Muscle of back (tissue), 11 donors: ENCODE measurements around the gene FIGN. TPM values are rescaled to one million over a fixed set of nuclear protein-coding genes. Genes with fewer than 3 reads are reported as not detected.
A peak's percentile ranks its signal among the peaks of the same experiment; 100 is the strongest.

ENCODE experiments used
- DNase-seq, 3 donors: peaks; one replicate each; pipeline versions ENCODE4 v3.0.0 to v3.0.0-alpha.2; 2013
- polyA plus RNA-seq, 10 donors: library from polyadenylated mRNA; unstranded; fragments of 120-200 nt; gene quantifications; one replicate each; pipeline ENCODE4 v1.2.1, GENCODE V29; 2013; ENCODE audit not compliant: insufficient read length in 10 of 10

FIGN gene
- polyA plus RNA-seq, 10 donors = 1.3 to 2.3 (median 1.8) TPM

DNA sequence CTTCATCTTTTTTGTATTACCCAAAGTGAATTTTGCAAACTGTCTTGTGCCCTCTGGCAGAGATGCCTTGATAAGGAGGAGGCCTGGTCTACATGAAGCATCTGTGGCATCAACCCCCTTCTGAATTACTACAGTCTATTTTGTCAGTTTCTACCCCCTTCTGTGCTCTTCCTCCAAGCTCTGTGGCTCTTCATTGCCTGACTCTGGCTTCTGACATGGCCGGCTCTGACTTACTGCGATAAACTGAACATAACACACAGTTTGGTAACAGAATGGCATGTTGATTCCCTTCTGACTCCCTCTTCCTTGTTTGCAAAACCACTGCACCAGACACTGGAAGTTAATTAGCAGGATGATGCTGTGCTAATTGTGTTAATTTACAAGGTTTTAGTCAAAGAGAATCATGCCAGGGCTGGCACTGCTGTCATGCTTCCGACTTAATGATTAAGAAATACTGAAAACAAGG is 122.5 kb downstream of the FIGN start:
- no peak for DNase-seq

DNA sequence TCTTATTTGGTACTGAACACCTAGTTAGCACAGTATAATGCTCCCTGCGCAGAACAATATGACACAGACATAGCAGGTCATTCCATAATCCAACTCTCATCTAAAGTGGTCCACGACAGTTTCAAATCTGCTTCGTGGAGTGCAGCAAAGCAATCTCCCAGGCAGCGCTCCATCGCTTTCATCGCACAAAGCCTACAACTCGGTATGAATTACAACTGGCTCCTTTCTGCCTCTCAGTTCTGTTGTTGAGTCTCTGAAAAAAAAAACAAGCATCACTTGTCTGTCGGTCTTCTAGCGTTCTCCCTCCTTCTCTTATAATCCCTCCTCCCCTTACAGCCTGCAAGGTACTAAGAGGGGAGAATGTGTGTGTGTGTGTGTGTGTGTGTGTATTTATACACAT is 123.5 kb downstream of the FIGN start:
- no peak for DNase-seq

DNA sequence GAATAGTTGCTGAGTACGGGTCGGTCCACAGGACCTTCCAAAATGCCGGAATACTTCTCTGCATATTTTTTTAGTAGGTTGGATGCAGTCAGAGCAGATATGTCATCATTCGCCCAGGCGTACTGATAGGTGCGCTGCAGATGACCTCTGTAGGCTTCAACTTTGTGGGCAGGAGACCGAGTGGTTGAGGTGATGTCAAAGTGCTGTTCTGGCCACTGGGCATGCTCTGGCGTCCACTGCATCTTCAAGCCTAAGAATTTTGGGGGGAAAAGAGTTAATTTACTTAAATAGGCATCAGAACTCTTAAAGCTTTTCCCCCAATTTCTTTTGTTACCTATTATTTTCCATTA is 124.3 kb downstream of the FIGN start:
- no peak for DNase-seq

DNA sequence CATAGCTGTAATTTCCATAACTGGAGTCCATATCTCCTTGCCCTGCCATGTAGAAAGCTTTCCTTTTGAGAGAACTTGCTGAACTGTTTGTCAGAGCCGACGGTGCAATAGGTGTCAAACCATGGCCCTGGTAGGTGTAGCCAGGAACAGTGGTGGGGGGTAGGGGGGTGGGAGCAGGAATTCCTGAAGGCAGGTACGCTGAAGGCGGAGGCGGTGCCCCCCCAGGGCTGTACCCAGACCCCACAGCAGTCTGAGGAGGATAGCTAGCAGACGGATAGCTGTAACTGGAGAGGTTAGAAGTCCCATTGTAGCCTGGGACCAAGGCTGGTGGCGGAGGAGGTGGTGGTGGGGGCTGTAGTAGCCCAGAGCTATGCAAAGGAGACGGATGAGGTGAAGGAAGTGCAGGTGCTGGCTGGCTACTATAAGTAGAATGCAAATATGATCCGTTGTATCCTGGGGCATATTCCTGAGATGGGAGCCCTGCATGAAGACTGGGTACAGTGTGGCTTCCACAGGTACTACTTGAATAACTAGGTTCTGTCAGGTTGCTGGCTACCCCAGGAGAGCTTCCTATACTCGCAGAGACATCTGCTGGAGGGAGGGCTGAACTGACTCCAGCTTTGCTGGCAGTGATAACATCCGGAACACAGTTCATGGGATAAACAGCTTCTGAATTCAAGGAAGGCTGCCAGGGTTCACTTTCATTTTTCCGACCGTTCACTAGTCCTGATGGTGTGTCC is 124.8 kb downstream of the FIGN start:
- DNase-seq = no peak

DNA sequence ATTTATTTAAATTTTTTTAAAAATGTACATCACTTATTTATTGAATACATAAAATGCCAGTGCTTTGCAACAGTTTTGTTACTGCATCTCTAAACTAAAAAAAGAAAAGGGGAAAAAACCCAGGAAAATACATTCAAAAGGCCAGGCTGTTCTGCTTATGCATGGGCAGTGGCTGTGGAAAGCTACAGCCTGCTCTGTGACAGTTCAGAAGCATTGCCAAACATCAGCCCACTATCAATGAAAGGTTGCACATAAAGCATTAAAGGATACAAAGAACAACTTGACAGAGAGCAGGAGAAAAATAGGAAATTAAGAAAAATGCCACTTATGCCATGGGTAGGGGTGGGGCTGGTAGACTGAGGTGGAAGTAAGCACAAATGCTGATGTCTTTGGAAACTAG is 128.2 kb downstream of the FIGN start:
- DNase-seq = peak in 1 of 3 donors; percentile 15

DNA sequence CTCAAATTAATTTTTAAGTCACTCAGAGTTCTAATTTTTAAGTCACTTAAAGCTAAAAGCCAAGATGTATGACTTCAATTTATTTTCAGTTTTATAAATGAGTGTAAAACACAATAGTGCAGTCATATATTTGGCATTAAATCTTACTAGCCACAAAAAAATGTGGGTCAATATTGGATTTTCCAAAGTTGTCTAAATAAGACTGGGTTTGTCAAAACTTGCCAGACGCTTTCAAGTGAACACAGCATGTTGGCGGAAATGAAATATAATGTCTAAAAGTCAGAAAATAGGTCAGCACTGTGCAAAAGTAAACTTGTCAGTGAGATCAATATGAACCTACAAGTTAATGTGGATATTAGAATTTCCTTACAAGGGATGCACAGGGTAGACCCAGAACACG is 128.9 kb downstream of the FIGN start:
- DNase-seq = no peak

DNA sequence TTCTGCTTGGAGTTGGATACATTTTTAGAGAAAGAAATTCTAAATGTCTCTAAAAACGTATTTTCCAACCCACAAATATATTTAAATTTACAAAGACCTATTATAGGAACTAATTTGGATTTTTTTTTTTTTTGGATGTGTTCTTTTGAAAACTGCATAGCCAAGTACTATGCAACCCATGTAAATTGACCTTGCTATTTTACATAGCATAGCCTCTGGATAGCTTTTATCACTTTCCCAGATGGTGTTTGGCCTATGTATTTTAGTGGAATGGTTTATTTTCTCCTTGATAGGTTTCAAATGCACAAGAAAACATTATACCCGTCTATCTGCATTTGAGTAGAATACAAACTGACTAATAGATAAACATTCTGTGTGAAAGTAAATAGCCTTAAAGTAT is 130.0 kb downstream of the FIGN start:
- DNase-seq = no peak

DNA sequence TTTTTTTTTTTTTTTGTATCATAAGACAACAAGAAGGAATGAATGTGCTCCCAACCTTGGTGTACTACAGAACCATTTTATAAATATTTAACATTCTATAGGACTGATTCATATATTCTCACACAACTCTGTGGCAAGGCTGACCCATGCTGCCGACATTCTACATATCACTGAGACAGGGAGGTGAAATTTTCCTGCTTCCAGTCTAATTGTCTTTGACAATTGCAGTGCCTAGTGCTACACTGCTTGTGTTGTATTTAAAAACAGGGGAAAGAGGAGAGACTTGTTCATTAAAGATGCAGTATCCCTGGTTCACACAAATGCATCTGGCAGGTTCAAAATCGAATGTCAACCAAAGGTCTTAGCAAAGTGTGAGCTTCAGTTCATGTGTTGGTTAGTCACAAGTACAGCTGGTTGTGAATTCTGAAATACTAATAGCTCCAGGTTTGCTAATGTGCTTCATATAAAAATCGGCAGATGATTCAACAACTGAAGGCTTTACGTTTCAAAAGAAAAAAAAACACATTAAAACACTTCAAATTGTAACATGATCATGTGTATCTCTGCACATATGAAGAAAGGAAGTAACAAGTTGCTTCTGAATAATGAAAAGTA is 130.8 kb downstream of the FIGN start:
- peak in 1 of 3 donors; percentile 59 for DNase-seq

DNA sequence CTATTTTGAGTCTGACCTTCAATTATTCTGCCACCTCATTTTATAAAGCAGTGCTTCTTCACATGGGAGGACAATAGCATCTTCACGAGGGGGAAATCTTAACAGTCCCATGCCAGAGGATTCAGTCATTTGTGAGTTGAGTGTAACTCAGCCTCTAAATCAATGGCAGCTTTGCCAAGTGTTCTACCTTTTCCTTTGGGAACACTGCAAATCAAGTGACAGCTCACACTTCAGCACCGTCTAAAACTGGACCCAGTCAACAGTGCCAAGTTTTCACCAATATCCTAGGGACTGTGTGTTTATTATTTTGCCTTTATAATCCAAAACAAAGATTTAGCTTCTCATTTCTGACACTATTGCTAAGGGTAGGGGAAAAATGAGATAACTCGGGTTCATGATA is 133.6 kb downstream of the FIGN start:
- DNase-seq = no peak

DNA sequence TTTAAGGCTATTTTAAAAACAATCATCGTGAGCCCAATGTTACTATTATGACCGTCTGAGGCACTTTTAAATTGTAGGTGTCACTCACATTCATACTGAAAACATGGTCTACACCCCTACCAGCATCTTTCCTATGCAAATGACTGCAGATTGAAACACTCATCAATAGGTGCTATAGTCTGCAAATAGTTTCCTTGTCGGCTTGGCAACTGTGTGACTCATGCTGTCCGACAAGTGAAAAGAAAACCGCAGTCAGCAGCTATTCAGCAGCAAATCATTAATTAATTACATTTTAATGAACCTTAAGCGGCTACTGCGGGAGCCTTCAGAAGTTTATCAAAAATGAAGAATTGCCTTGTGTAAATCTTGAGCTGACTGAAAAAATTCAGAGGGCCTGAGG is 134.4 kb downstream of the FIGN start:
- DNase-seq = peak in 1 of 3 donors; percentile 2

DNA sequence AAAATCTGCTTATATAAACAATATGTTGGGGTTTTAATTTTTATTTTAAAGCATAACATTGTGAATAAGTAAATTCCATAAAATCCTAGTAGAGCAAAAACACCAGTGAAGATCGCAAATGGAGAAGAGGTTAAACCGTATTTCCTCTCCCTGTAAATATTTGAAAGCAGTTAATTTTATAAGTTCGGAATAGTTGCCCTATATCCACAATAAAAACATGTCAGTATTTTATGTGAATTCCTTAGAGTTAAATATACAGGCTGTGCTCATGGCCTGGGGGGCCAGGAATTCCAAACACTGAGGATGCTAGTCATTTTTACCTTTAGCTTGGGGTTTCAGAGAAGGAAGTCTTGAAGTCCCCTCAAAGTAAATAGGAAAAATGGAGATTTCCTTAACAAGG is 135.0 kb downstream of the FIGN start:
- DNase-seq = no peak

DNA sequence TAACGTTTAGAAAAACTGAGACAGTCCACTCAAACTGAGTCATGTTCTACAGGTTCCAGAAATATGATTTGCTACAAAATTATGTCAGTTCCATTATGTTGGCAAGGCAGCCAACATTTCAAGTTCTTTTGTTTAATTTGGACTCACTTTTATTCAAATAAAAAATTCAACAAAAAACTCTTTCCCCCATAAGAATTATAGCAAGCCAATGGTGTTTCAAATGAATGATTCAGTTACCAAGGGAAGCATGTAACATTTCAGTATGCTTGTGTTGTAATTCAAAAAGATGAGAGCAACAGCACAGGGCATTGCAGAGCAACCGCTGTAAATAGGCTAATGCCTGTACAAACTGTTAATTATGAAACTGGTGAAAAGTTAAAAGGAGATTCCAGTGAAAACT is 140.8 kb downstream of the FIGN start:
- peak in 1 of 3 donors; percentile 5 for DNase-seq

DNA sequence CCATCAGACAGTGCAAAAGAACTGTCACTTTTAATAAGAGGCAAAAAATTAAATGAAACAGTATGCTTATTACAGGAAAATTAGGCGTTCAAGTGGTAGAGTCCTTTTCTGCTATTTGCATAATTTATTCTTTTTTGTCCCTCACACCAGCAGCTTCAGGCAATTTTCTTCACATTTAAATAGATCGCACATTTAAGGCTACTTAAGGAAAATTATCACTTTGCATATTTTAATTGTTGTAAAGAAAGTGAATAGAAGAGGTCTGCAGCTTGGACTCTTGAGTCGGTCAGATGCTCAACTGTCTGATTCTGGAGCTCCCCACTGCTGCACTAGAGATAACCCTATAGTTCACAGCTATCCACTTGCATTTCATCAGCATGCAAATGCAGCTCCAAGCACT is 141.3 kb downstream of the FIGN start:
- DNase-seq = no peak

DNA sequence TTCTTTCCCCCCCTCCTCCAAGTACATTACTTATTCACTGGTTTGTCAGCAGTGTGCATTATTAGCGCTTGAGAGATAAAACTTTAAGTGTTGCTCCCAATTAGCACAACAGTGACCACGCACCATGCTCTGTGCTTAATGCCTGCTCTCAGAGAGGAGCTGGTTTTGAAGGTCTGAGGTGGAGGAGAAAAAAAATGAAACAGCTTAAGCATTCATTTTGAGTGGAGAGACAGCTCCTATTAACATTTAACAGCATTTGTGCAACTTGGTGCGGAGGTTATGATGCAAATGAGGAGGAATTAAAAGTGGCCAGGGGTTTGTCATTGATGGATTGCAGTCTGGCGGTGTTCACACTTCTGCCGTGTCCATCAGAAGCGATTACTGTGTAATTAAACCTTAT is 141.8 kb downstream of the FIGN start:
- DNase-seq = no peak

DNA sequence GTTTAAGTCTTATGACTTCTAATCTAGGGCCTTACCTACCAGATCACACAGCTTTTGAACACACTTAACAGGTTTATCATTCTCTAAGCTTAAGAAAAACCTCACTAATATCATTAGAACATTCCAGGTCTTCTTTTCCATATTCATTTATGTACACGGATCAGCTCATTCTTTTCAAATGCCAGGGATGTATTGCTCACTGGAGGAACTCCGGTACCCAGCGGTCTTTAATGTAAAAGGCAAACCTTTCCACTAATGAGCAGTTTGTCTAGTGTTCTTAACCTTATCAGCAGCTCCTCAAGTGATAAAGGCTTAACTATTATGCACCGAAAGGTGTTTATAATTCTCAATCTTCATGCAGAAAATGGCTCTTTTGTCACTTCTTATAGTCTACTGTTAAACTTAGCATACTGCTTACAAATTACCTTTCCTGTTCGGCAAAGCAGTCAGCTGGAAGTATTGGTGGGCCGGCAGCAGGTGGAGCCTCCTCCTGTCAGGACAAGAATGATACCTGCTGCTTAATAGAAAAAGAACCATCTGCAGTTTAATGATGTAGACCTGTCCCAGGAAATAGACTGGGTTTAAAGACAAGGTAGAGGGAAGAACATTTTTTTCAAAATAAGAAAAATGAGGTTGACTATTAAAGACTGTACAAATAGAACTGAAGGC is 142.7 kb downstream of the FIGN start:
- no peak for DNase-seq

DNA sequence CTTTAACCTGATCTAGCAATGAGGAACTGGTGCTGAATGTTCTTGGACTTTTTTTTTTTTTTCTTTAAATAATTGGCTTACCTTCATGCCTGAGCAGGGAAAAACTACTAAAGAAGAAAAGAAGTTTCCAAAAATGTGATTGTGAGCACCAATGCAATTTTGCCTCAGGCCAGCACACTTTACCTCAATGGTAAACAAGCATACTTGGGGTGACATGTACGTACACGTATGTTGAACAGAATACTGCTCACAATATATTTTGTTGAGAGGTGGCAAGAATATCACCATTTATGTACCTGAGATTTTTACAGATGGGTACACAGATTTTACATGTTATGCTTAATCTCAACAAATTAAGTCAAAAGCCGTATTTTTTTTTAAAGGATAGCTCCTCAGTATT is 144.3 kb downstream of the FIGN start:
- no peak for DNase-seq

DNA sequence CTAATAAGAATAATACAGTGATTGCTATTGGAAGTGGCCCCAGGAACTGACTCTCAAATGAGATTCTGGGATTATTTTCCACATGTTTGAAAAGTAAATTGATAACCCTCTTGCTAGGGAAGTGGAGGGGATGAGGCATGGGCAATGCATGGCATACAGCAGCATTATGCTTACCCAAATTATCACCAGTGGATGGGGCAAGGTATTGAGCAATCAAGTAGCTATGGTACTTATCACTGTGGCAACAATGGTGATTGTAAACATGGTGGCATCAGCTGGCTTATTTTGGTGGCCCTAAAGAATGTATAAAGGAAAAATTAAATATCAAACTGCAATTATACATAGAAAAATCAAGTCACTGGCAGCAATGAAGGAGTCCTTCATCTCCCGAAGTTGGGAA is 155.1 kb downstream of the FIGN start:
- DNase-seq = no peak

DNA sequence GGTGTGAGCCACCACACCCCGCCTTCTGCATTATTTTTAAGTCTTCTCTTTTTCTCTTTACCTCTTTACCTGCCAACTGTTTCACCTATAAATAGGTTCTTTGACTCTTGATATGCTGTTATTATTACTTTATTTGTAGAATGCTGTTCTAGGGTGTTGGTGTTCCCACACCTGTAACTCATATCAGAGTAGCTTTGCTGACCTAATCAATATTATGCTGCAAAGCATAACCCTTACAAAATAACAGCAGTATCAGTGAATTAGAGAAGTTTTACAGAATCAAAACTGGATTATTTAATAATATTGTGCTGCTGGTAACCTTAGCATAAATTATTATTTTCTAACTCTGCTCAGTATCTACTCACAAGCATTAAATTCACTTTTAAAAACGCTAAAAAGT is 161.5 kb downstream of the FIGN start:
- no peak for DNase-seq

DNA sequence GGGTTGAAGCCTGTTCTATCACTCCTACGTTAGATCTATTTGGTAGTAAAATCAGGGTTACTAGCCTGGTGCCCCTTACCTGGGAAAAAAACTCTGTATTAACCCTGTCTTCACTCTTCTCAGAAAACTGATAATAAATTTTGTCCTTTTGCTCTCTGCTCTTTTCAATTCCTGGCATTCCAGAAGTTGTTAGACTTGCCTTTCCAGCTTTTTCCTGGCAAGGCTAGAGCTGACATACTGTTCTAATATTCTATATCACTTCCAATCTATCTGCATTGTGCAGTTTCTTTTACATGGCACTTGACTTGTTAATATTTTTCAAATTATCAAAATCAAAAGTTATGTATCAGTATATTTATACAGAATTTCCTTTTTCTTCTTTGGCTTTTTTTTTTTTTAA is 162.2 kb downstream of the FIGN start:
- peak in 1 of 3 donors; percentile 18 for DNase-seq

DNA sequence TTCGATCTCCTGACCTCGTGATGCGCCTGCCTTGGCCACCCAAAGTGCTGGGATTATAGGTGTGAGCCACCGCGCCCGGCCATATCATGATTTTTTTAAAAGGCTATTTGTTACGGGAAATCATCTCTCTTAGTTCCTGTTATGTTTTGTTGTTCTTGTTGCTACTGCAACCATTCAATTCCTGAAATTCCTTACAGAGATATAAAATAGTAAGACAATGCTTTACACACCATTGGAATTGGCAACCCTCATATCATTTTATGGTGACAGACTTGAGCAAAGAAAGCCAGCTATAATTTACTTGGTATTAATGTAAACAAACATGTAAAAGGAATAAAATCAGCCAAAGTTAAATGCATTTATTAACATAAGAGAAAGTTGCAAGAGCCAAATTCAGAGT is 163.0 kb downstream of the FIGN start:
- DNase-seq = no peak

DNA sequence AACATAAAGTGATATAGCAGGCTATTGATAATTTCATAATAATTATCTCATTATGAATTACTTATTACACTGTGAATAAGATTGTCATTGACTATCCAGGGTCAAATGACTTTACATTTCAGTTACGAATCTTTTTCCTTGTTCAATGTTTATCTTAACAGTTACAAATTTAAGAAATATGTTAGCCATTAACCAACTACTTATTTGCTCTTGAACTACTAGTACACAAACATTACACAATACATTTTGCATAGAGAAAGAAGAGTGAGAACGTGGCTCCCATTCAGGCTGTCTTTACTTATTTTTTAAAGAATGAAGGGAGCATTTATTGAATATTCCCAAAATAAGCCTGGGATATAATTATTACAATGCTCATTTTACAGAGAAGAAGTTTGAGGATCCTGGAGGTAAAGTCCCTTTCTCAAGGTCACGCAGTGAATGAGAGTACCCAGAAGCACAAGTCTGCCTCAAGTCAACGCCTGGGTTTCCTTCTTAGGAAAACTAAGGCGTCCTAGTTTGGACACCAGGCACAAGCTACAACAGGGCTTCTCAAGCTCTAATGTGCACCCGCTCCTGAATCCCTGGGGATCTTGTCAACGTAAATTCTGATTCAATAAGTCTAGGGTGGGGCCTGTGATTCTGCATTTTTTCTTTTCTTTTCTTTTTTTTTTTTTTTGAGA is 164.2 kb downstream of the FIGN start:
- no peak for DNase-seq

DNA sequence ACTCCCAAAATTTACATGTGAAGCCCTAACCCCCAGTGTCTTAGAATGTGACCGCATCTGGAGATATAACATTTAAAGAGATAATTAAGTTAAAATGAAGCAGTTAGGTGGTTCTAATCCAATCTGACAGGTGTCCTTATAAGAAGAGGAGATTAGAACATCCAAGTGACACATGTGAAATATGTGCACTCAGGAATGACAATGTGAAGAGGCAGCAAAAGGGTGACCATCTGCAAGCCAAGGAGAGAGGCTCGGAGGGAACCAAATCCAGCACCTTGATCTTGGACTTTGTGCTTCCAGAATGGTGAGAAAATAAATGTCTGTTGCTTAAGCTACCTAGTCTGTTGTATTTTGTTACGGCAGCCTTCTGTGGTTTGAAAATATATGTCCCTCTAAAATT is 165.4 kb downstream of the FIGN start:
- DNase-seq = no peak

DNA sequence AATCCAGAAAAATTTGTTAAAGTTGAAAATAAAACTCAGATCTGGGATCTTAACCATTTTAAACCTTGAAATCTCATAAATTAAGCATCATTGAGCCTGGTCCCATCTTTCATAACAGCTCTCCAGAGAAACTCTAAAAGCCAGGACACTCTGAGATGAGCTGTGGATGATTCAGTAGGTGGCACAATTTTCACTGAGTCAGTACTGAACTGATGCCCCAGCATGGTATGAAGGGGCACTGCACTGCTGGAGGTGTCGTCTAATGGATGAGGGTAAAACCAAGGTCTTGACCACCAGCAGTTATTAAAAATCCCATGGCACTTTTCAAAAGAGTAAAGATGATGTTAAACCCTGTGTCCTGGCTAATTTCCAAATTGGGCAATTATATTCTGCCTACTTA is 170.6 kb downstream of the FIGN start:
- no peak for DNase-seq
